A549 (cell line): ENCODE data around the gene MED12L. TPM values are rescaled to one million over a fixed set of nuclear protein-coding genes. Genes with fewer than 3 reads are reported as not detected.

Experiments
- ATAC-seq, 2 experiments: fragments of 200-7000 bp in 1 of 2; fragments of >200 bp in 1 of 2; cut with Nextera tagmentation in 1 of 2; cut with Tn5 transposase in 1 of 2; 3 replicates each; pipeline versions ENCODE4 v1.8.0 to v1.9.1; 2018 to 2020; ENCODE audit warnings: mild to moderate bottlenecking in 1 of 2, moderate library complexity in 1 of 2
- CTCF ChIA-PET: fragments of 300-600 bp; sonication (Branson Sonifier 250); formaldehyde crosslinking; extraction: SDS; loops from one replicate; lab custom pipeline; 2021; ENCODE audit warnings: antibody characterized with exemption, inconsistent platforms; lab: Yijun Ruan, JAX
- POLR2A ChIA-PET: fragments of 350-600 bp; formaldehyde crosslinking; extraction: SDS; loops from one replicate; lab custom pipeline; 2021; ENCODE audit warnings: antibody characterized with exemption, inconsistent platforms; lab: Yijun Ruan, JAX
- DNase-seq, 2 experiments: peaks; one replicate each; pipeline versions ENCODE4 v3.0.0 to v3.0.0-alpha.2; 2011 to 2016; ENCODE audit warnings: low read depth in 1 of 2, low spot score in 1 of 2
- FAIRE-seq: peaks from 2 replicates; lab custom pipeline; 2011; peaks lifted over from hg19 to GRCh38; lab: Jason Lieb, UNC
- H3K27ac ChIP-seq, 2 experiments: fragments of >200 bp; sonication (Bioruptor Twin); formaldehyde crosslinking; 3 replicates each; pipeline ENCODE4 v1.5.1; 2016 to 2017
- H3K4me1 ChIP-seq: fragments of >200 bp; sonication (Bioruptor Twin); formaldehyde crosslinking; 3 replicates; pipeline ENCODE4 v1.6.1; 2016
- H3K4me2 ChIP-seq: fragments of >200 bp; sonication (Bioruptor Twin); formaldehyde crosslinking; 3 replicates; pipeline ENCODE4 v1.6.1; 2016
- H3K4me3 ChIP-seq: fragments of >200 bp; sonication (Bioruptor Twin); formaldehyde crosslinking; 3 replicates; pipeline ENCODE4 v1.5.1; 2016
- H3K9me3 ChIP-seq: fragments of >200 bp; sonication (Bioruptor Twin); formaldehyde crosslinking; 3 replicates; pipeline ENCODE4 v1.6.1; 2016
- BCL3 ChIP-seq: fragments of >200 bp; sonication (Bioruptor Twin); formaldehyde crosslinking; IDR thresholded peaks from 3 replicates; pipeline ENCODE4 v1.6.1; 2016
- CBX2 ChIP-seq: fragments of 200-600 bp; sonication (generic); IDR thresholded peaks from 2 replicates; pipeline ENCODE4 v1.6.1; 2016; ENCODE audit warnings: low read depth, mild to moderate bottlenecking, borderline replicate concordance
- CEBPB ChIP-seq, 2 experiments: fragments of >200 bp in 1 of 2; sonication (Bioruptor Twin) in 1 of 2; formaldehyde crosslinking in 1 of 2; IDR thresholded peaks; 2 replicates each; pipeline ENCODE4 v1.6.1; 2012 to 2016
- CTCF ChIP-seq: fragments of >200 bp; sonication (Bioruptor Twin); formaldehyde crosslinking; IDR thresholded peaks from 3 replicates; pipeline ENCODE4 v1.5.1; 2016
- E2F6 ChIP-seq: IDR thresholded peaks from 2 replicates; pipeline ENCODE4 v1.6.1; 2012; ENCODE audit warnings: low read depth, borderline replicate concordance
- EHMT2 ChIP-seq: fragments of 200-600 bp; sonication (generic); IDR thresholded peaks from 2 replicates; pipeline ENCODE4 v1.6.1; 2016; ENCODE audit warnings: antibody characterized with exemption, low read depth, mild to moderate bottlenecking, moderate library complexity
- ELK1 ChIP-seq: fragments of 150-350 bp; IDR thresholded peaks from 2 replicates; pipeline ENCODE4 v1.6.1; 2014; ENCODE audit warnings: low read depth, mild to moderate bottlenecking, low read length
- ESRRA ChIP-seq: fragments of 150-350 bp; IDR thresholded peaks from 2 replicates; pipeline ENCODE4 v1.6.1; 2014; ENCODE audit warnings: mild to moderate bottlenecking, low read length, borderline replicate concordance
- FOXS1 ChIP-seq: fragments of 250-450 bp; sonication (Bioruptor Pico); IDR thresholded peaks from 2 replicates; pipeline ENCODE4 v1.5.0; 2020; ENCODE audit warnings: mild to moderate bottlenecking, moderate library complexity
- GATA3 ChIP-seq: IDR thresholded peaks from 2 replicates; pipeline ENCODE4 v1.6.1; 2012; ENCODE audit warnings: borderline replicate concordance
- HDAC2 ChIP-seq: fragments of 200-600 bp; sonication (generic); IDR thresholded peaks from 2 replicates; pipeline ENCODE4 v1.6.1; 2016
- HES2 ChIP-seq: fragments of >200 bp; sonication (Bioruptor Twin); formaldehyde crosslinking; IDR thresholded peaks from 2 replicates; pipeline ENCODE4 v1.6.1; 2016
- HOXA7 ChIP-seq: fragments of 250-450 bp; sonication (Bioruptor Pico); IDR thresholded peaks from 2 replicates; pipeline ENCODE4 v1.5.0; 2020; ENCODE audit warnings: mild to moderate bottlenecking, moderate library complexity
- JUN ChIP-seq, 2 experiments: fragments of >200 bp; sonication (Bioruptor Twin); formaldehyde crosslinking; IDR thresholded peaks; 2 replicates in 1 of 2; 3 replicates in 1 of 2; pipeline ENCODE4 v1.6.1; 2016 to 2017
- KDM5A ChIP-seq: fragments of 200-600 bp; sonication (generic); IDR thresholded peaks from 2 replicates; pipeline ENCODE4 v1.6.1; 2016; ENCODE audit warnings: antibody characterized with exemption, mild to moderate bottlenecking
- MAX ChIP-seq: IDR thresholded peaks from 2 replicates; pipeline ENCODE4 v1.6.1; 2012
- MAZ ChIP-seq: fragments of 150-350 bp; IDR thresholded peaks from 2 replicates; pipeline ENCODE4 v1.6.1; 2014; ENCODE audit warnings: antibody characterized with exemption, low read depth, low read length, borderline replicate concordance
- NPAS2 ChIP-seq: fragments of 250-450 bp; sonication (Bioruptor Pico); IDR thresholded peaks from 2 replicates; pipeline ENCODE4 v1.8.0; 2022; ENCODE audit warnings: mild to moderate bottlenecking, moderate library complexity, borderline replicate concordance
- RAD21 ChIP-seq, 2 experiments: fragments of >200 bp in 1 of 2; sonication (Bioruptor Twin) in 1 of 2; formaldehyde crosslinking in 1 of 2; IDR thresholded peaks in 1 of 2; conservative IDR thresholded peaks in 1 of 2; 2 replicates in 1 of 2; 3 replicates in 1 of 2; pipeline ENCODE4 v1.6.1; 2012 to 2018; ENCODE audit warnings: inconsistent platforms in 1 of 2
- RCOR1 ChIP-seq: fragments of 150-350 bp; IDR thresholded peaks from 2 replicates; pipeline ENCODE4 v1.6.1; 2014; ENCODE audit warnings: antibody characterized with exemption, low read length, low read depth
- TFCP2L1 ChIP-seq: fragments of 250-450 bp; sonication (Bioruptor Pico); IDR thresholded peaks from 2 replicates; pipeline ENCODE4 v1.5.0; 2021; ENCODE audit warnings: mild to moderate bottlenecking
- USF2 ChIP-seq: fragments of 450-650 bp; IDR thresholded peaks from 2 replicates; pipeline ENCODE4 v1.6.1; 2014; ENCODE audit warnings: antibody characterized with exemption
- ZC3H11A ChIP-seq: fragments of 450-650 bp; IDR thresholded peaks from 2 replicates; pipeline ENCODE4 v1.6.1; 2014; ENCODE audit warnings: antibody characterized with exemption, mild to moderate bottlenecking
- ZFP36 ChIP-seq: fragments of 450-650 bp; IDR thresholded peaks from 2 replicates; pipeline ENCODE4 v1.6.1; 2014; ENCODE audit warnings: borderline replicate concordance; ENCODE audit not compliant: partially characterized antibody
- ZSCAN20 ChIP-seq: fragments of 250-450 bp; sonication (Bioruptor Pico); IDR thresholded peaks from 2 replicates; pipeline ENCODE4 v1.8.0; 2022; ENCODE audit warnings: mild to moderate bottlenecking, moderate library complexity
- WGBS: methylation state at CpG from one replicate; pipeline ENCODE4 v1.1.6; 2017; ENCODE audit errors: missing lambda C conversion rate; 5-methylcytosine and 5-hydroxymethylcytosine counted together
- polyA plus RNA-seq, 4 experiments: library from polyadenylated mRNA; depleted of rRNA in 3 of 4; stranded (reverse); fragments of >200 nt; fragmentation: RNase III in 1 of 4; extraction: RNeasy Plus Mini Kit Qiagen cat#74134 plus additional on column Dnase treatment in 1 of 4; gene quantifications; 2 replicates in 3 of 4; 3 replicates in 1 of 4; pipeline ENCODE4 v1.2.3, GENCODE V29; 2011 to 2017

Gene MED12L
- polyA plus RNA-seq, 2 of the 4 experiments (the other 2 are of a cell fraction), result 0.32 to 0.63 TPM

GRCh38 chr3:151106311-151106710 is 20.8 kb downstream of the MED12L start:
- ATAC-seq, result no peak
- POLR2A ChIA-PET, result no interaction called here

GRCh38 chr3:151107177-151107576 is 21.7 kb downstream of the MED12L start:
- H3K9me3 ChIP-seq, result no peaks in the 10 kb centered on the region
- no peaks in the 10 kb centered on the region for H3K4me1 ChIP-seq
- no peak overlapping the region for H3K4me3 ChIP-seq
- no peak for DNase-seq
- TF ChIP-seq EHMT2 (no peak), E2F6 (no peak), KDM5A (no peak), MAX (no peak), ZFP36 (no peak), RCOR1 (no peak), FOXS1 (CRISPR knock-in tag) (no peak), CEBPB (IDR thresholded peaks at IDR 0.05) (no peak)
- TF ChIP-seq, all 56 proteins: peak for 0
- ATAC-seq (no peak), FAIRE-seq (no peak)
- WGBS, result 55% methylated on average over 4 of the region's 4 CpGs
- CTCF ChIA-PET, result interaction anchor here (1.2 kb wide), 1 partner anchor 38 kb away, joined by 3 read pairs; no protein-coding TSS in a partner anchor
- POLR2A ChIA-PET, result no interaction called here
- H3K4me2 ChIP-seq, result no peak overlapping the region
- H3K27ac ChIP-seq, result no peak overlapping the region

More at GRCh38 chr3:151106311-151106710, 20.8 kb downstream of the MED12L start:
- 21% methylated on average over 2 of the region's 2 CpGs for WGBS
- no peak overlapping the region for H3K27ac ChIP-seq
- FAIRE-seq (no peak), DNase-seq (no peak)
- H3K4me1 ChIP-seq, result no peaks in the 10 kb centered on the region
- no peak overlapping the region for H3K4me2 ChIP-seq
- no peaks in the 10 kb centered on the region for H3K9me3 ChIP-seq
- H3K4me3 ChIP-seq, result no peak overlapping the region
- CTCF ChIA-PET, result interaction anchor here (1.2 to 1.4 kb wide), 2 partner anchors 17 to 39 kb away, joined by 3 read pairs; no protein-coding TSS in a partner anchor
- TF ChIP-seq TFCP2L1 (CRISPR knock-in tag), result no peak
- TF ChIP-seq ZC3H11A, result no peak
- no peak for TF ChIP-seq HDAC2
- TF ChIP-seq CEBPB (IDR thresholded peaks at IDR 0.05), result no peak
- no peak for TF ChIP-seq ELK1
- TF ChIP-seq ESRRA, result no peak
- no peak for TF ChIP-seq HOXA7 (CRISPR knock-in tag)
- TF ChIP-seq NPAS2, result no peak

GRCh38 chr3:151107701-151108100 is 22.2 kb downstream of the MED12L start:
- ChIA-PET POLR2A (no interaction called here), CTCF (interaction anchor here (1.2 kb wide), 1 partner anchor 38 kb away, joined by 3 read pairs; no protein-coding TSS in a partner anchor)
- WGBS, result 43% methylated on average over 5 of the region's 5 CpGs
- TF ChIP-seq ZSCAN20 (CRISPR knock-in tag), result no peak
- no peak for TF ChIP-seq JUN (IDR thresholded peaks at IDR 0.05)
- no peak for TF ChIP-seq CBX2
- no peak for TF ChIP-seq NPAS2
- TF ChIP-seq HES2, result no peak
- TF ChIP-seq CEBPB (IDR thresholded peaks at IDR 0.05), result no peak
- TF ChIP-seq USF2, result no peak
- TF ChIP-seq RAD21 (conservative IDR thresholded peaks at IDR 0.05 in 1 of 2, IDR thresholded peaks at IDR 0.05 in 1 of 2), result no peak
- TF ChIP-seq MAZ, result no peak
- no peak for TF ChIP-seq GATA3
- TF ChIP-seq ESRRA, result no peak
- TF ChIP-seq BCL3, result no peak
- no peak for TF ChIP-seq ZC3H11A
- no peak for TF ChIP-seq EHMT2
- no peak for TF ChIP-seq CTCF
- TF ChIP-seq KDM5A, result no peak
- DNase-seq (no peak), FAIRE-seq (no peak), ATAC-seq (no peak)
- Histone ChIP-seq H3K4me1 (no peaks in the 10 kb centered on the region), H3K4me3 (no peak overlapping the region), H3K27ac (no peak overlapping the region), H3K4me2 (no peak overlapping the region), H3K9me3 (no peaks in the 10 kb centered on the region)
